Smooth muscle cell (in vitro differentiated cells): ENCODE results near the gene SLC25A24. TPM values are rescaled to one million over a fixed set of nuclear protein-coding genes. Genes with fewer than 3 reads are reported as not detected.

Experiments used
- DNase-seq: peaks from one replicate; lab custom pipeline; 2025; ENCODE audit not compliant: unreplicated experiment; lab: John Stamatoyannopoulos, UW
- H2AFZ ChIP-seq: fragments of 200-600 bp; sonication (generic); 2 replicates; pipeline ENCODE4 v1.6.0; 2016; ENCODE audit warnings: antibody characterized with exemption, low read depth, mild to moderate bottlenecking
- H3F3A ChIP-seq: fragments of 200-600 bp; sonication (generic); 2 replicates; pipeline ENCODE4 v1.6.0; 2017; ENCODE audit warnings: antibody characterized with exemption, low read depth
- H3K27ac ChIP-seq: fragments of 200-600 bp; sonication (generic); 2 replicates; pipeline ENCODE4 v1.5.1; 2016; ENCODE audit warnings: low read depth, mild to moderate bottlenecking
- H3K27me3 ChIP-seq: fragments of 200-600 bp; sonication (generic); 2 replicates; pipeline ENCODE4 v1.6.1; 2016; ENCODE audit warnings: low read depth, mild to moderate bottlenecking
- H3K36me3 ChIP-seq: fragments of 200-600 bp; sonication (generic); 2 replicates; pipeline ENCODE4 v1.5.1; 2016; ENCODE audit warnings: low read depth
- H3K4me1 ChIP-seq: fragments of 200-600 bp; sonication (generic); 2 replicates; pipeline ENCODE4 v1.5.1; 2016; ENCODE audit warnings: low read depth
- H3K4me2 ChIP-seq: fragments of 200-600 bp; sonication (generic); 2 replicates; pipeline ENCODE4 v1.6.0; 2016; ENCODE audit warnings: mild to moderate bottlenecking
- H3K4me3 ChIP-seq: fragments of 200-600 bp; sonication (generic); 2 replicates; pipeline ENCODE4 v1.5.1; 2016; ENCODE audit warnings: mild to moderate bottlenecking
- H3K79me2 ChIP-seq: fragments of 200-600 bp; sonication (generic); 2 replicates; pipeline ENCODE4 v1.6.0; 2016; ENCODE audit warnings: low read depth, mild to moderate bottlenecking
- H3K9ac ChIP-seq: fragments of 200-600 bp; sonication (generic); 2 replicates; pipeline ENCODE4 v1.6.0; 2016; ENCODE audit warnings: low read depth
- H3K9me3 ChIP-seq: fragments of 200-600 bp; sonication (generic); replicated peaks from 2 replicates; pipeline ENCODE4 v1.5.1; 2016; ENCODE audit warnings: low read depth
- H4K20me1 ChIP-seq: fragments of 200-600 bp; sonication (generic); 2 replicates; pipeline ENCODE4 v1.6.0; 2016; ENCODE audit warnings: low read depth
- CTCF ChIP-seq: fragments of 200-600 bp; sonication (generic); IDR thresholded peaks from 2 replicates; pipeline ENCODE4 v1.5.1; 2017; ENCODE audit warnings: borderline replicate concordance, mild to moderate bottlenecking, antibody characterized with exemption; ENCODE audit not compliant: insufficient read depth, poor library complexity, severe bottlenecking
- WGBS: methylation state at CpG from one replicate; pipeline ENCODE4 v1.1.7; 2016; ENCODE audit warnings: low lambda C conversion rate; 5-methylcytosine and 5-hydroxymethylcytosine counted together
- polyA plus RNA-seq: library from polyadenylated mRNA; unstranded; fragments of >200 nt; fragmentation: Nextera tagmentation; extraction: Ambion mirVana; gene quantifications from 2 replicates; pipeline ENCODE4 v1.2.1, GENCODE V29; 2016
- total RNA-seq: library from RNA; depleted of rRNA; stranded (reverse); fragments of >200 nt; gene quantifications from 2 replicates; pipeline ENCODE4 v1.2.3, GENCODE V29; 2014

The SLC25A24 gene
- total and polyA plus RNA-seq, 2 experiments from 2014 or later: 30.8 to 69.9 TPM

DNA sequence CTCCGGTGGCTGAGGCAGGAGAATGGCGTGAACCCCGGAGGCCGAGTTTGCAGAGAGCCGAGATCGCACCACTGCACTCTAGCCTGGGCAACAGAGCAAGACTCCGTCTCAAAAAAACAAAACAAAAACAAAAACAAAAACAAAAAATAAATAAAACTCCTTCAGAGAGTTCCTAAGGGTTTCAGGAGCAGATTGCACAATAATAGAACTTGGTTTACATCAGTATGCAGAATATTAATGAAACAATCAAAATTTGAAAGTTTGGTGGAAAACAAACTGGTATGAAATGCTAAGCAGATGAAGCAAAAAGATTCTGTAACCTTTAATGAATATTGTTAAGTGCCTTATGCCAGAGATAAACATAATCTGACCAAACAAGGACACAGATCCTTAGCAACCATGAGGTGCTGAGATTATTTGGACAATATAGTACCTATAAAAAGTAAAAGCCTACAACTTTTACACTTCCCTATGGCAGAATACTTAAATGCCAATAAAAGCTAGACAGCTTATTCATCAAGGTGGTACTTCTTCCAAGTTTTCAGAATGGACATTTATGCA is 41.2 kb downstream of the SLC25A24 start:
- H3K4me2 ChIP-seq: no peak overlapping the region
- no peaks in the 10 kb centered on the region for H4K20me1 ChIP-seq
- no peaks in the 10 kb centered on the region for H3K79me2 ChIP-seq
- H3K4me1 ChIP-seq: no peaks in the 10 kb centered on the region
- no peak overlapping the region for H3K27ac ChIP-seq
- no peaks in the 10 kb centered on the region for H3K9me3 ChIP-seq
- WGBS: 97% methylated on average over 7 of the region's 7 CpGs
- peaks cover 3% of the 10 kb centered on the region for H3K36me3 ChIP-seq
- no peaks in the 10 kb centered on the region for H3F3A ChIP-seq
- H3K4me3 ChIP-seq: no peak overlapping the region
- TF ChIP-seq CTCF: no peak
- no peaks in the 10 kb centered on the region for H3K27me3 ChIP-seq
- no peak for DNase-seq
- no peak overlapping the region for H3K9ac ChIP-seq
- no peak overlapping the region for H2AFZ ChIP-seq

GRCh38 chr1:108154314-108154713 is 45.8 kb downstream of the SLC25A24 start:
- Histone ChIP-seq H2AFZ (no peak overlapping the region), H3K27me3 (no peaks in the 10 kb centered on the region), H3K9ac (no peak overlapping the region), H3K27ac (no peak overlapping the region), H3K9me3 (no peaks in the 10 kb centered on the region), H3K4me3 (no peak overlapping the region), H4K20me1 (no peaks in the 10 kb centered on the region), H3F3A (no peaks in the 10 kb centered on the region), H3K4me2 (no peak overlapping the region), H3K4me1 (no peaks in the 10 kb centered on the region), H3K79me2 (no peaks in the 10 kb centered on the region), H3K36me3 (peaks cover 4% of the 10 kb centered on the region)
- WGBS: 84% methylated on average over 4 of the region's 4 CpGs
- no peak for TF ChIP-seq CTCF
- no peak for DNase-seq

DNA sequence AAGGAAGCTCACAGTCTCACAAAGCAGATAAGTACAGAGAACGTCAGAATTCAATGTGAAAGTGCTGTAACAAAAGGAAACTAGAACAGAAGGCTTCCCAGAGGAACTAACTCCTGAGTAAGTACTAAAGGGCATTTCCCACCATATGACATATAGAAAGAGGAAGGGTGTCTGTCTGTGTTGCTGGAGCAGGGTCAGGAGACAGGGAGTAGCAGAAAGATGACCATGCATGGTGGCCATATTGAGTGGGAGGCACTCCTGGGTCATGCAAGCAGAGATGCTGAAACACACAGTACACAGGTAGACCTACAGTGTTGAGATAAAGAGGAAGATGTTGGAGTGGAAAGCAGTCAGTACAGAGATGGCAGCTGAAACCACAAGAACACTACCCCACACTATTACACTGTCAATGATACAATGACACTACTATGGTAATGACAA is 47.3 kb downstream of the SLC25A24 start:
- Histone ChIP-seq H2AFZ (no peak overlapping the region), H3K79me2 (no peaks in the 10 kb centered on the region), H3K9me3 (no peaks in the 10 kb centered on the region), H3K27me3 (no peaks in the 10 kb centered on the region), H3F3A (no peaks in the 10 kb centered on the region), H3K9ac (no peak overlapping the region), H3K4me3 (no peak overlapping the region), H3K4me1 (no peaks in the 10 kb centered on the region), H3K4me2 (no peak overlapping the region), H4K20me1 (no peaks in the 10 kb centered on the region), H3K27ac (no peak overlapping the region), H3K36me3 (peaks cover 17% of the 10 kb centered on the region)
- no peak for DNase-seq
- no peak for TF ChIP-seq CTCF
- 97% methylated on average over 1 of the region's 1 CpG for WGBS

DNA sequence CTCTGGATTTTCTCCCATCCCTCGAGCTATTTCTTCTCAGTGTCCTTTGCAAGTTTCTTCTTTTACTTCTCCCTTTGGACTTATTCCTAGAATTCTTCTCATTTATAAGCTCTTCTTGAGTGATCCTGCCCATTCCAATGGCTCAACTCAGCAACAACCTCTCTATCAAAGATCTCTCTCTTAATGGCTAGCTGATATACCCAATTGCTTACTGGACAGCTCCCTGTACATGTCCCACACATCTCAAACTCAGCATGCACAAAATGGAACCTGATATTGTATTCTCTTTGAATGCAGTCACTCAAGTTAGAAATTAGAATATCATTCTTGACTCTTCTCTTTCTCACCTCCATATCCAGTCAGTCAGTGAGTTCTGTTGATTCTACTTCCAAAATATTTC is 48.6 kb downstream of the SLC25A24 start:
- Histone ChIP-seq H3K27ac (no peak overlapping the region), H3K79me2 (no peaks in the 10 kb centered on the region), H3K9ac (no peak overlapping the region), H3K9me3 (no peaks in the 10 kb centered on the region), H3K4me2 (no peak overlapping the region), H3K36me3 (peaks cover 28% of the 10 kb centered on the region), H3F3A (no peaks in the 10 kb centered on the region), H4K20me1 (no peaks in the 10 kb centered on the region), H3K27me3 (no peaks in the 10 kb centered on the region), H2AFZ (no peak overlapping the region), H3K4me3 (no peak overlapping the region), H3K4me1 (no peaks in the 10 kb centered on the region)
- no peak for TF ChIP-seq CTCF
- 96% methylated on average over 1 of the region's 1 CpG for WGBS
- no peak for DNase-seq
